Measurements from ENCODE around the gene PKN1.
A peak's percentile ranks its signal among the peaks of the same experiment; 100 is the strongest.
"Not testable (repeated sequence)": the region's sequence is repeated elsewhere in the genome, so short reads cannot be mapped to it uniquely, and the experiment has no call there.

The PKN1 gene

GRCh38 chr19:14502334-14503092 lies 69.4 kb downstream of the PKN1 start:
- H3K4me3 ChIP-seq (ENCODE audit: low read length), result no peak overlapping the region

GRCh38 chr19:14503285-14503684 lies 70.2 kb downstream of the PKN1 start:
- Histone ChIP-seq H3K36me3 (ENCODE audit: insufficient read depth, low read length) (no peaks in the 10 kb centered on the region), H3K4me1 (ENCODE audit: insufficient read depth, low read length) (no peaks in the 10 kb centered on the region), H2AFZ (ENCODE audit: low read depth, low read length) (no peak overlapping the region), H3K9me3 (ENCODE audit: low read length) (no peaks in the 10 kb centered on the region), H3K27me3 (ENCODE audit: insufficient read depth, low read length) (peaks cover 4% of the 10 kb centered on the region), H3K4me3 (ENCODE audit: low read length) (no peak overlapping the region)

More at GRCh38 chr19:14502334-14503092, 69.4 kb downstream of the PKN1 start:
- H3K27me3 ChIP-seq (ENCODE audit: insufficient read depth, low read length), result peaks cover 4% of the 10 kb centered on the region
- no peaks in the 10 kb centered on the region for H3K36me3 ChIP-seq (ENCODE audit: insufficient read depth, low read length)
- peaks cover 4% of the 10 kb centered on the region for H3K4me1 ChIP-seq (ENCODE audit: insufficient read depth, low read length)
- no peak overlapping the region for H2AFZ ChIP-seq (ENCODE audit: low read depth, low read length)
- no peaks in the 10 kb centered on the region for H3K9me3 ChIP-seq (ENCODE audit: low read length)

DNA sequence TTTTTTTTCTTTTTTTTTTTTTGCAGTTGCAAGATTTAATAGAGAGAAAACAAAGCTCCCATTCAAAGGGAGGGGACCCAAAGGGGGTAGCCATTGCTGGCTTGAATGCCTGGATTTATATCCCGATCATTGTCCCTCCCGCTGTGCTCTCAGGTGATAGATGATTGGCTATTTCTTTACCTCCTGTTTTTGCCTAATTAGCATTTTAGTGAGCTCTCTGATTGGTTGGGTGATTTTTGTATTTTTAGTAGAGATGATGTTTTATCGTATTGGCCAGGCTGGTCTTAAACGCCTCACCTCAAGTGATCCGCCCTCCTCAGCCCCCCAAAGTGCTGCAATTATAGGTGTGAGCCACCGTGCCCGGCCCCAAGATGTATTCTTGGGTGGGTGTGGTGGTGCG lies 71.5 kb downstream of the PKN1 start:
- H3K9me3 ChIP-seq (ENCODE audit: low read length); H3K27me3 ChIP-seq (ENCODE audit: insufficient read depth, low read length); H2AFZ ChIP-seq (ENCODE audit: low read depth, low read length); H3K4me3 ChIP-seq (ENCODE audit: low read length); H3K36me3 ChIP-seq (ENCODE audit: insufficient read depth, low read length); H3K4me1 ChIP-seq (ENCODE audit: insufficient read depth, low read length): not testable (repeated sequence)

DNA sequence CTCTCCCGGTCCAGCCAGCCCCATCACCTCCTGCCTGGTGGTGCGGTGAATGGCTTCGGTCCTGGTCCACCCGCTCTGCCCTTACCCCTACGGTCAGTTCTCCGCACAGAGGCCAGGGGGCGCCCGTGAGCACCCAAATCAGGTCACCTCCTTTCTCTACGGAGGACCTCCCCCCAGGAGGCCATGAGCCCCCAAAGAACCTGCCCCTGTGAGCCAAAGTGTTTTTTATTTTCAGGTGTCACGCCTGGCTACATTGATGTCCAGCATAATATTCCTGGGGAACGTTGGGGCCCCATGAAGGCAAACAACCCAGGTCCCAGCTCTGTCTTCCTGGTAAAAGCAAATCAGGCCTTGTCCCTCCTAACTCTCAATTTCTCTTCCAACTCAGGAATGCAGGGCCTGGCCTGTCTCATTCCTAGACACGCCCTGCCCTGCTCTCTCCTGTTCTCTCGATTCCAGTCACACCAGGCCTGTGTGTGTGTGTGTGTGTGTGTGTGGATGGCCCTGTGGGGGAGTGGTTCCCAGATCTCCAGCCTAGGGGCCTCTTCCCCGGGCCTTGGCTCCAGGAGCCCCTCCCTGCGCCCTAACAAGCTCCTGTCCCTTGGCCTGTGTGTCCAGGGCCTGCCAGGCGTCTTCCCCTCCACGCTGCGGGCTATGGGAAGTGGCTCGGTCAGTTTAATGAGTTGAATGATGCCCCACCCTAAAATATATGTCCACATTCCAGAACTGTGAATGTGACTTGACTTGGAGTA lies 72.6 kb downstream of the PKN1 start:
- Histone ChIP-seq H3K4me1 (ENCODE audit: insufficient read depth, low read length) (peaks cover 2% of the 10 kb centered on the region), H2AFZ (ENCODE audit: low read depth, low read length) (no peak overlapping the region), H3K4me3 (ENCODE audit: low read length) (no peak overlapping the region), H3K27me3 (ENCODE audit: insufficient read depth, low read length) (peaks cover 4% of the 10 kb centered on the region), H3K9me3 (ENCODE audit: low read length) (no peaks in the 10 kb centered on the region), H3K36me3 (ENCODE audit: insufficient read depth, low read length) (no peaks in the 10 kb centered on the region)

DNA sequence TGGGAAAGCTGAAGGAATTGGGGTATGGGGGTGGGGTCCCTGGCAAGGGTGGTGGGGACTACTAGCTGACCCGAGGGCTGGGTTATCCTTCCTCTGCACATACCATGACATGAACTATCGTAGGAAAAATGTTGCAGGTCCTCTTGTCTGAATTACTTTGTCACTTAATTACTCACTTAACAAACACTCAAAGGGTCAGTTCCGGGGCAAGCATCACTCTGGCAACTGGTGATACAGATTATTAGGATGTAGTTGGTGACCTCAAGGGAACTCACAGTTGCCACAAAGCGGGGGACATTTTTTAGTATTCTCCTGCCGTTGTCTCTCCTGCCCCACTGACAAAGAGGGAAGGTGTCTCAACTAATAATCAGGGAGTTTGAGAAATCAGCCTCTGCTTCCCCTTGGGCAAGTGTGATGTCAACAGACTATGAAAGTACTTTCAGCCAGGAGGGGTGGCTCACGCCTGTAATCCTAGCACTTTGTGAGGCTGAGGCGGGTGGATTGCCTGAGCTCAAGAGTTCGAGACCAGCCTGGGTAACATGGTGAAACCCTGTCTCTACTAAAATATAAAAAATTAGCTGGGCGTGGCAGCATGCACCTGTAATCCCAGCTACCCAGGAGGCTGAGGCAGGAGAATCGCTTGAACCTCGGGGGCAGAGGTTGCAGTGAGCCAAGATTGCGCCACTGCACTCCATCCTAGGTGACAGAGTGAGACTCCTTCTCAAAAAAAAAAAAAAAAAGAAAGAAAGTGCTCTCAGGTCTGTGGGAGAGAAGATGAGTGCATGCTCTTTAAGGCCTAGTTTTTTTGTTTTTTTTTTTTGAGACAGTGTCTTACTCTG lies 74.8 kb downstream of the PKN1 start:
- Histone ChIP-seq H3K27me3 (ENCODE audit: insufficient read depth, low read length) (peaks cover 4% of the 10 kb centered on the region), H3K4me3 (ENCODE audit: low read length) (no peak overlapping the region), H3K36me3 (ENCODE audit: insufficient read depth, low read length) (no peaks in the 10 kb centered on the region), H3K4me1 (ENCODE audit: insufficient read depth, low read length) (peaks cover 2% of the 10 kb centered on the region), H2AFZ (ENCODE audit: low read depth, low read length) (no peak overlapping the region), H3K9me3 (ENCODE audit: low read length) (no peaks in the 10 kb centered on the region)

GRCh38 chr19:14510311-14511228 lies 77.5 kb downstream of the PKN1 start:
- no peaks in the 10 kb centered on the region for H3K27me3 ChIP-seq (ENCODE audit: insufficient read depth, low read length)
- no peak overlapping the region for H3K4me3 ChIP-seq (ENCODE audit: low read length)
- H3K36me3 ChIP-seq (ENCODE audit: insufficient read depth, low read length), result peaks cover 17% of the 10 kb centered on the region
- no peak overlapping the region for H2AFZ ChIP-seq (ENCODE audit: low read depth, low read length)
- H3K9me3 ChIP-seq (ENCODE audit: low read length), result no peaks in the 10 kb centered on the region
- peaks cover 8% of the 10 kb centered on the region for H3K4me1 ChIP-seq (ENCODE audit: insufficient read depth, low read length)

DNA sequence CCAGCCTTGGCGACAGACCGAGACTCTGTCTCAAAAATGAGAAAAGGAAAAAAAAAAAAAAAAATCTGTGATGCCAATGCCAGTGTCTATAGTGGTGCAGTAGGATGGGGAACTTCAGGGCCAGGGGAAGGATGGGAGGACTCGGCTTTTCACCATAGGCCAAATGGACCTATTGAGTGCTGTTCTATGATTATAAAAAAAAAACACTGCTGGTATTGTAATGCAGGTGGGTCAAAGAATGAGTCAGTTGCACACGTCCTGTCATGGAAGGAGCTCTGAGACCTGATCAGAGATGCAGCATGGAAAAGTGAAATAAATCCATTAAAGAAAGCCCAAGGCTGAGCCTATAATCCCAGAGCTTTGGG lies 78.1 kb downstream of the PKN1 start:
- Histone ChIP-seq H3K9me3 (ENCODE audit: low read length) (no peaks in the 10 kb centered on the region), H3K4me3 (ENCODE audit: low read length) (no peak overlapping the region), H3K36me3 (ENCODE audit: insufficient read depth, low read length) (peaks cover 23% of the 10 kb centered on the region), H3K4me1 (ENCODE audit: insufficient read depth, low read length) (peaks cover 14% of the 10 kb centered on the region), H2AFZ (ENCODE audit: low read depth, low read length) (no peak overlapping the region), H3K27me3 (ENCODE audit: insufficient read depth, low read length) (no peaks in the 10 kb centered on the region)

DNA sequence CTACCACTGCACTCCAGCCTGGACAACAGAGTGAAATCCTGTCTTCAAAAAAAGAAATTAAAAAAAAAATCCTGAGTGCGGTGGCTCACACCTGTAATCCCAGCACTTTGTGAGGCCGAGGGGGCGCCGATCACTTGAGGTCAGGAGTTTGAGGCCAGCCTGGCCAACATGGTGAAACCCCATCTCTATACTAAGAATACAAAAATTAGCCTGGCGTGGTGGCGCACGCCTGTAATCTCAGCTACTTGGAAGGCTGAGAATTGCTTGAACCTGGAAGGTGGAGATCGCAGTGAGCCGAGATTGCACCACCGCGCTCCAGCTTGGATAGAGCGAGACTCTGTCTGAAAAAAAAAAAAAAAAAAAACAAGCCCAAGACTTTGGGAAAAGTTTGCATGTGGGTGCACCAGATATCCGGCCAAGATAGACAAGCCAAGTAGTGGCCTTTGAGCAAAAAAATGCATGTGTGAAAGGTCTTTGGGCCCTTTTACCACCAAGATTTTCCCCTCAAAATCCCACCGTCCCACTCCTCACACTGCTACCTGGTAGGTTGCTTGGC lies 79.4 kb downstream of the PKN1 start:
- Histone ChIP-seq H2AFZ (ENCODE audit: low read depth, low read length) (no peak overlapping the region), H3K36me3 (ENCODE audit: insufficient read depth, low read length) (peaks cover 31% of the 10 kb centered on the region), H3K9me3 (ENCODE audit: low read length) (no peaks in the 10 kb centered on the region), H3K27me3 (ENCODE audit: insufficient read depth, low read length) (no peaks in the 10 kb centered on the region), H3K4me1 (ENCODE audit: insufficient read depth, low read length) (peaks cover 26% of the 10 kb centered on the region), H3K4me3 (ENCODE audit: low read length) (no peak overlapping the region)

DNA sequence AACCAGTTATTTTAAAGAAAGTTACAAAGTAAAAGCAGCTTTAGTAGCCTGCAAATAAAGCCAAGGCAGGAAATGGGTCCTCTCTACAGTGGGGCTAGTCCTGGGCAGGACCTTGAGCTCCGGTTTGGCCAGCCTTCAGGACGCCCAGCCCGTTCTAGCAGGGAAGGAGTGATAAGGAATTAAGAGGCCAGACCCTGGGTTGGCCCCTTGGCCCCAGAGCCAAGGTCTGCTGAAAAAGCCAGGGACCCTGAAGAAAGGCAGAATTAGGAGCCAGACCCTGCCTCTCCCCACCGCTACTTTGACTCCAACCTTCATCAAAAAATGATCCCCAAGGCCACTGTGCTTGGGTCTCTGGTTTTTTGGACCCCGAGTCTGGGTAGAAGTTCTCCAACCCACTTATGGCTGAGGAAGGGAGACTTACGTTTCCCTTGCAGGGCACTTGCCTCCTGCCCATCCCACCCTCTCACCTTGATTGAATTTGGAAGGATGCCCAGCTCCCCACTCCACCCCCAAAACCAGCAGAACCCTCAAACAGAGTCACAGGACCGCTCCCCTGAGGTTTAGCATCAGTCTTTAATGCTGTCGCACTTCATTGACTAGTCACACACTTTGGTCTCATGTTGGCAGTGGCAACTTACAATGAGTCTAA lies 81.2 kb downstream of the PKN1 start:
- Histone ChIP-seq H2AFZ (ENCODE audit: low read depth, low read length) (no peak overlapping the region), H3K9me3 (ENCODE audit: low read length) (no peaks in the 10 kb centered on the region)

DNA sequence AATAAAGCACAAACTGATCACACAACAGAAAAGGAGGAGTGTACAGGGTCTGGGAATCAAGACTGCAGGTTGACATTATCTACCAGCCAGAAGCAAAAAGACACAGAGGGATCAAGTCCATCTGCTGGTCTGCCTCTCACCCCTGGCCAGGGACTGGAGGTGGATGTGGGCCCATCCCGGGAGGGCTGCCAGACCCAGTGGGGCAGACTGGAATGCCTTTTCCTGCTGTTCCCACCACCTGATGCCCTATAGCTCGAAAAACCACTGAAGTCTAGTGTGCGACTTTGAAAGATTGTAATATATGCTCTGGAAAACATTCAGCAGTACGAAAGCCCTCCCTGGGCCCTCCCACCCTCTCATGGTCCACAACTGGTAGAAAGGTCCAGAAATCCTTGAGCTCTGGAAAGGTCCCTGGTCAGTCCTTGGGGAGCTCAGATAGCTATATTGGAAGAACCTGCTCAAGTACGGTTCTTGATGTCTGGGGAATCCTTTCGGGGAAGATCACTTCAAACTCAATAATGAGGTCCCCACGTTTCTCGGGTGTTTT lies 82.5 kb downstream of the PKN1 start:
- no peaks in the 10 kb centered on the region for H3K9me3 ChIP-seq (ENCODE audit: low read length)
- H3K4me1 ChIP-seq (ENCODE audit: insufficient read depth, low read length), result peaks cover 36% of the 10 kb centered on the region
- no peaks in the 10 kb centered on the region for H3K27me3 ChIP-seq (ENCODE audit: insufficient read depth, low read length)
- peaks cover 31% of the 10 kb centered on the region for H3K36me3 ChIP-seq (ENCODE audit: insufficient read depth, low read length)
- H2AFZ ChIP-seq (ENCODE audit: low read depth, low read length), result no peak overlapping the region
- peak overlapping the region; percentile 88 for H3K4me3 ChIP-seq (ENCODE audit: low read length)

More for the DNA sequence above, 81.2 kb downstream of the PKN1 start:
- Histone ChIP-seq H3K36me3 (ENCODE audit: insufficient read depth, low read length) (peaks cover 31% of the 10 kb centered on the region), H3K27me3 (ENCODE audit: insufficient read depth, low read length) (no peaks in the 10 kb centered on the region), H3K4me3 (ENCODE audit: low read length) (no peak overlapping the region), H3K4me1 (ENCODE audit: insufficient read depth, low read length) (peaks cover 30% of the 10 kb centered on the region)

GRCh38 chr19:14516048-14516534 lies 83.0 kb downstream of the PKN1 start:
- H3K36me3 ChIP-seq (ENCODE audit: insufficient read depth, low read length), result peaks cover 31% of the 10 kb centered on the region
- H3K4me3 ChIP-seq (ENCODE audit: low read length), result peak overlapping the region; percentile 88
- H3K4me1 ChIP-seq (ENCODE audit: insufficient read depth, low read length), result peaks cover 36% of the 10 kb centered on the region

More at GRCh38 chr19:14516048-14516534, 83.0 kb downstream of the PKN1 start:
- Histone ChIP-seq H2AFZ (ENCODE audit: low read depth, low read length) (no peak overlapping the region), H3K27me3 (ENCODE audit: insufficient read depth, low read length) (no peaks in the 10 kb centered on the region), H3K9me3 (ENCODE audit: low read length) (no peaks in the 10 kb centered on the region)
